NCI-H2029 (cell line): ENCODE results near the gene CTCFL.
A peak's percentile ranks its signal among the peaks of the same experiment; 100 is the strongest.

Experiments used
- DNase-seq: peaks from one replicate; lab custom pipeline; 2025; lab: John Stamatoyannopoulos, UW

CTCFL gene, protein sequence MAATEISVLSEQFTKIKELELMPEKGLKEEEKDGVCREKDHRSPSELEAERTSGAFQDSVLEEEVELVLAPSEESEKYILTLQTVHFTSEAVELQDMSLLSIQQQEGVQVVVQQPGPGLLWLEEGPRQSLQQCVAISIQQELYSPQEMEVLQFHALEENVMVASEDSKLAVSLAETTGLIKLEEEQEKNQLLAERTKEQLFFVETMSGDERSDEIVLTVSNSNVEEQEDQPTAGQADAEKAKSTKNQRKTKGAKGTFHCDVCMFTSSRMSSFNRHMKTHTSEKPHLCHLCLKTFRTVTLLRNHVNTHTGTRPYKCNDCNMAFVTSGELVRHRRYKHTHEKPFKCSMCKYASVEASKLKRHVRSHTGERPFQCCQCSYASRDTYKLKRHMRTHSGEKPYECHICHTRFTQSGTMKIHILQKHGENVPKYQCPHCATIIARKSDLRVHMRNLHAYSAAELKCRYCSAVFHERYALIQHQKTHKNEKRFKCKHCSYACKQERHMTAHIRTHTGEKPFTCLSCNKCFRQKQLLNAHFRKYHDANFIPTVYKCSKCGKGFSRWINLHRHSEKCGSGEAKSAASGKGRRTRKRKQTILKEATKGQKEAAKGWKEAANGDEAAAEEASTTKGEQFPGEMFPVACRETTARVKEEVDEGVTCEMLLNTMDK

DNA sequence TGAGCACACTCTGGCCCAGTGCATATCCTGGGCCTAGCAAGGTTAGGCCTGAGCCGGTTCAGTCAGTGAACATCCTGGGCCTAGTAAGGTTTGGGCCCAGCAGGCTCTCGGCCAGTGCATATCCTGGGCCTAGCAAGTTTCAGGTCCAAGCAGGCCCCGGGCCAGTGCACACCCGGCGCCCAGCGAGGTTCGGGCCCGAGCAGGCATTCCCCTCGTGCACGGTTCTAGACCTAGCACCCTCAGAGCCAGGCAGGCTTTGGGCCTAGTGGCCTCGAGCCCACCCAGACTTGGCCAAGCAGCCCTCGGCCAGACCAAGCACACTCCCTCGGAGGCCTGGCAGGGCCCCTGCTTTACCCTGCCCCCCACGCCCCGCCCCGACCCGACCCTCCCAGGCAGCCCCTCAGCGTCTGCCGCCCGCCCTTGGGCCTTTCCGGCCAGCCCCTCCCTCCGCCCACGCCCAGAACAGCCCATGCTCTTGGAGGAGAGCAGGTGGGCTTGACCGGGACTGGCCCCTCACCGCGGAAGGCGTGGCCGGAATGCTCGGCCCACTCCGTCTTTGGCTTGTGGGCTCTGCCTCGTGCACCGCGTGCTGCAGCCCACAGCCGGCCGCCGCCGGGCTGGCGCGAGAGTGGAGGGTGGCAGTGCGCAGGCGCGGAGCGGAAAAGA, at the start of gene CTCFL:
Gene CTCFL (minus strand): TSS at position 630 of the 666 bp plus-strand sequence. CDS start 935 bp downstream, outside the sequence.
- DNase-seq = no peak

DNA sequence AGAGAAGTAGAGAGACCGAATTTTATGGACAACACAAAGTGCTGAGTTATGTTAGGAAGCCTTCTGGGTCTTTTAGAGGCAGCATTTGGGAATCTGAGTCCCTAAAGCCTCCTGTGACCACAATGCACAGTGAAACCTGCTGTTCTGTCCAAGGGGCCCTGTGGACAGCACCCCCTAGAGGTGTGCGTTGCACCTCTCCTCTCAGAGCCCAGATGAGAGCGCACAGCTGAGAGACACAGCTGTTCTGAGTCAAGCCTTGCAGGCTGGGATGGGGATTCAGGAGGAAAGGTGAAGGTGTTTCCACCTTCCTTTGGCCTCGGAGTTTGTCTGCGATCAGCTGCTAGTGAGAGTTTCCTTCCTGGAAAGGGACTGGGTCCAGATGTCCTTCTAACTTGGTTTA, 49.0 kb upstream of the CTCFL start:
- peak; percentile 3 for DNase-seq

DNA sequence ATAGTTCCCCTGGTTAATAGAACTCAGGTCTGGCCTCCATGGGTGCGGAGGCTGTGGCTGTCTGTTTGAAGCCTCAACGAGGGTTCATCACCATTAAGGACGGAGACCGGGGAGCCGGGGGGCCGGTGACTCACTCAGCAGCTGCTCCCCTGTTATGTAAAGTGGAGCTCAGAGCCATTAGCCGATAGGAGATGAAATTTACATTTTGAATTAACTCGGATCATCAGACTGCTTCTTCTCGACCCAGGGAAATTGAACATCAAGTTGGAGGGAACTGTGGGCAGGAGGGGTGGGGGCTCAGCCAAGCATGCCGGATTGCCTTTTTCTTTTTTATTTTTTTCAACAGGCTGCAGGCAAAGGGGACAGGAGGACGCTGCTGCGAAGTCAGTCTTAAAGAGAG, 48.3 kb upstream of the CTCFL start:
- DNase-seq = no peak

DNA sequence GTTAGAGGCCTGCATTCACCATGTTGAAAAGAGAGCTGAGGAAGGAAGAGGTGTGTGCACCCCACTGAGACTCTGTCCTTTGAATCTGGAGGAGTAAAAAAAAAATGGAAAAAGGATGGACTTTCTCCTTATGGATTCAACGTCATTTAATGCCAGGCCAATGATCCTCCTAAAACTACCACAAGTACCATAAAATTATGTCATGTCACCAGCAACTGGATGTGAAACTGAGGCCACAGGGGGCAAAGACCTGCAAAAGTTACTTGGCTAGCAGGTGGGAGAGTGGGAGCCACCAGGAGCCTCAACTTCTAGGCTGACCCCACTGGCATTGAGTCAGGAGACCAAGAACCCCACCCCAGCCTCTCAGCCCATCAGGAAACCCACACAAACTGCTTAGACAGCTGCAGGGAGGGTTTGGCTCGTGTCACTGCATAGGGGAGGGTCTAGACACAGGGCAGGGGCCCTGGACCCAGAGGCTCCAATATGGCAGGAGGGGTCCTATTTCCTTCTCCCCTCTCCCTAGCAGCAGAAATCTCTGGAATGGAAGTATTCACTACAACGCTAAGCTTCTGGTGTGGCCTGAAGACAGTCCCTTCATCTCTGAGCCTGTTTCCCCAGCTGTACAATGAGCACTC, 47.0 kb upstream of the CTCFL start:
- DNase-seq = no peak

DNA sequence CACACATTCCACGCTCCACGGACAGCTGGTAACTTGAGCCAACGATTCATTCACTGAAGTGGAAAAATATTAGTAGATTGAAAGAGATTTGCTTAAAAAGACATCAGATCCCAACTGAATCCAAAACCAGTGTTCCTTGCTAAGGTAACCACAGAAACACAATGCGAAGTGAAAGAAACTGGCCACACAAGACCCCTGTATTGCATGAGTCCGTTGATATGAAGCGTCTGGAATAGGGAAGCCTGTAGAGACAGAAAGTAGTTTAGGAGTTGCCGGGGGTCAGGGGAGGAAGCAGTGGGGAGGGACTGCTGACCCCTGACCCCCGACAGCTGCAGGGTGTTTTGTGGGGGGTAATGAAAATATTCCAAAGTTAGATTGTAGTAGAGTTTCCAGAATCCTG, 46.0 kb upstream of the CTCFL start:
- DNase-seq = no peak

DNA sequence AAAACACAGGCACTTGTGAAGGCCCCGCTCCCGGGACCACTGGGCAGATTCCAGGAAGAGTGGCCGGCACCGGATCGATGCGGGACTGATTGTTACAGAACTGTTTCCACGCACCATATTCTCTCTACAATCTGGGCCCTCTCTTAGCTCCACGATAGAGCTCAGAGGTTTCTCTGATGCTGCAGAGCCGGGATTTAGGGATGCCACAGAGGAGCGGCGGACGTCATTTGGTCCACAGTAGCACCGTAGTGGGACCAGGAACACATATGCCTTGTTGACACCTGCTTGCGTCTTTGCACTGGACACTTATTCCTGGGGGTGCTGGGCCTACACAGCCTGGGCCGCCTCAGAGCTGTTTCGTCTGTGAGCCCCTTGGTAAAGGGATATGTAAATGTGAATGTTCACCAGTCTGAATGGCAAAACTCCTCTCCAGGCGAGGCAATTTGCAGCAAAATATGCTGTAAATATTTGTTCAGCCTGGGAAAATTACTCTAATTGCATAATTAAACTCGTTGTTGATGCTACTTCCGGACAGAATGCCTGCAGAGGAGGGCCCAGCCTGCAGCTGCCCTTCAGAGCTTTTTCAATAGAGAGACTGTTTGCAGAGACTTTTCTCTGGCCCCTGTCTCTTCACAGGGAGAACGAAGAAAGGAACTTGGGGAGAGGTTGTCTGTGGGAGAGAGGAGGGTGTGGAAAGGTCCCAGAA, 45.4 kb upstream of the CTCFL start:
- peak; percentile 23 for DNase-seq

DNA sequence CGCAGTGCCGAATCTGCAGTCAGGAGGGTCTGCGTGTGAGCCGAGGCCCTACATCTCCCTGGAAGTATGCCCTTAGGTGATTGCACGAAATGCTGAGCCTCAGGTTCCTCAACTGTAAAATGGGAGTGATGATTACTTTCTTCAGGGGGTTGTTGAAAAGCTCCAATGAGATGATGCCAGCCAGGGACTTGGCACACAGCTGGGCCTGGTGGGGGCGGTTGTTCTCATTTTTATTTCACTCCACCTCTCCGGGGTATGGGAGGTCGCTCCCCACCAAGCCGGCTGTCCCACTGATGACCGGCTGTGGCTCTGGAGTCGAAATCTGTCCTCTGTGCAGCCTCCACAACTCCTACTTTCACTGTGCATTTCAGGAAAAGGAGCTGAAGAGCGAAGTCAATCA, 44.0 kb upstream of the CTCFL start:
- DNase-seq = no peak

DNA sequence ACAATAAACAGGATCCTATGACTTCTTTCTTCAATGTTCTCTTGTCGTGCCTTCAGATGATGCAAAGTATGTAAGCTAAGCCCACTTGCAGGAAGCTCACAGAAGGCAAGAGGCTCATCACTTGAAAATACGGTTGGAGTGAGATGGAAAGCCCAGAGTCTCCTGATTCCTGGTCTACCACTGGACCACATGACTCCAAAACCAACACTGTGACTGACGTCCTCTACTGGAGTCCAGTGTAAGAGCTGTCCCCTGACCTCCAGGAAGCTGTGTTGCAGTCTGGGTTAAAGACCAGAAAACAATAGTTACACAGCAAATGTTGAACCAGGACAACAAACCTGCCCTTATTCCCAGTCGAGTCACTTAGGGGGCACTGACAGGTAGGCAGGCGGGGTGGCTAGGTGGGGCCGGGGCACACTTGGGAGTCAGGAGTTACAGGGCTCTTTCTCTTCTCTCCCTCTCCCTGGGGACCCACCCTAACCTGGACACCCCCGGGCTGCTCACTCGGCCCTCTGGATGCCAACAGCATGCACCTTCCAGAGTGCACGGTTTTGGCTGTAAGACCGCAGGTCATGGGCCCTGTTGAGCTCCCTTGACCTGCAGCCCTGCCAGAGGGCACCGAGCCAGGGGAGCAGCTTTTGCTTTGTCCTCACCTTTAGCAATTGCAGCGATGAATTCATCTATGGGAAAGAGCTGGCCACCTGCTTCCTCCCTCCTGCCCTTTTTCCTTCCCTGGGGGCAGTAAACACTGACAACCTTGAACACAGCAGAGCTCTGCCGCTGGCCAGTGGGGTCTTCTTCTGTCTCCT, 43.4 kb upstream of the CTCFL start:
- DNase-seq = no peak

DNA sequence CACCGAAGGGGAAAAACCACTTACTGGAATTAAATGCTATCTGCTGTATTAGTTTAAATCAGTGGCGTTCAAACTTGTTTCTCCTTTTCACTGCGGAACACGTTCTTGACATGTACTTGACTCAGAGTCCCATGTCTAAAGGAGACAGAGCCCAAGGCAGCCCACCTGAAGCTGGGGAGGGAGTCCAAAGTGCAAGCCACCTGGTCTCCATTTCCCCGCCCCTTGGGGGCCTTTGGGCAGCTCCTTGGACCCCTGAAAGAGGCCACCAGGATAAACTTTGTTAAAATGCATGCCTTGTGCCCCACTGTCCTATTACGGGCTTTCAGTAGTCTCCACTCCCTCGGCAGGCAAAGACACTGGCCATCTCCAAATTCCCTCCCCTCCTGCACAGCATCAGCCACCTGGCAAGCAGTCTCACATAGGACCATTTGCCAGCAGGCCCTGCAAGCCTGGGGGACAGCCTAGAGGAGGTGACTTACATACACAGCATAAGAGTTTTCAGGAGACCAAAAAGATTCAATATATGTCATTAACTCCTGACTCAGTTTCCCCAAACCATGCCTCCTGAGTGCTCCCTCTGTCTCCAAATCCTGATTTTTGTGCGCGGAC, 42.6 kb upstream of the CTCFL start:
- no peak for DNase-seq

DNA sequence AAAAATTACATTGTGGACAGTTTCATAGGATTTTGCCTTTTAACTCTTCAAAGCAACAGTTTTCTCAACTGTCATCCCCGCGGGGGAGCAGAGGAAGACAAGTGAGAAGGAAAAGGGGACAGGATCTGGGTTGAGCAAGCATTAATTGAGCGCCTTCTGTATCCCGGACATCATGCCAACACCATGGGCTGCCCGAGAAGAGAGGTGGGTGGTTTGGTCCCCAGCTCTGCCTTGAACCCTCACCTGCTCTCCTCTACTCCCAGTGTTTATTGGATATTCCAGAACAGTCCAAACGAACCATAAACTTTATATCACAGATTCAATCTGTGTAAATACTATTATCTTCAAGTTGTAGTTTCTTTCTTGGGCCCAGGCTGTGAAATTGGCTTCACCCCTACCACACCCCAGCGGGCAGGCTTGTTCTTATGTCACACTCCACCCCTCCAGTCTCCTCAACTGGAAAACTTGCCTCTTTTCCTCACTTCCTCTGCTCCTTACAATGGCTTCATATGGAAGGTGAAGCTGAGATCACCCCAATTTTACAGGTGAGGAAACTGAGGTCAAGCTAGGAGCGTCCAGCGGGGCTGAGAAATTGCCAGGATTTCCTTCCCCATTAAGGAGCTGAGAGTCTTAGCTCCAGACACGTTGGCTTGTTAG, 42.0 kb upstream of the CTCFL start:
- DNase-seq = no peak

DNA sequence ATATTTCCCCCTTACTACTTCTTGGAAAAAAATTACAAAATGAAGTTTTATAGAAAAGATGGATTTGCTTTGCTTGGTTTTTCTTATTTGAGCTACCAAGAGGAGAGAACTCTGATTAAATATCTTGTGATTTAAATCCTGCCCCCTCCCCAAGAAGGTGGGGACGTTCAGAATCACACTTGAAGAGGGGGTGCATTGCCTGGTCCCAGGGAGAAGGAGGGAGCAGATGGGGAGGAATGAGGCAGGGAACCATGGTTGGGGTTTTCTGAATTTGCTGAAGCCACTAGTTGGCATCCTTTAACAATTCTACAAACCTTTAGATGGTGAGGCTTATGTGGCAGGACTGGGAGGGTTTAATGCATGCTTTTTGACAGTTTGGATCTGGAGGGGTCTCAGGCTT, 41.5 kb upstream of the CTCFL start:
- no peak for DNase-seq

DNA sequence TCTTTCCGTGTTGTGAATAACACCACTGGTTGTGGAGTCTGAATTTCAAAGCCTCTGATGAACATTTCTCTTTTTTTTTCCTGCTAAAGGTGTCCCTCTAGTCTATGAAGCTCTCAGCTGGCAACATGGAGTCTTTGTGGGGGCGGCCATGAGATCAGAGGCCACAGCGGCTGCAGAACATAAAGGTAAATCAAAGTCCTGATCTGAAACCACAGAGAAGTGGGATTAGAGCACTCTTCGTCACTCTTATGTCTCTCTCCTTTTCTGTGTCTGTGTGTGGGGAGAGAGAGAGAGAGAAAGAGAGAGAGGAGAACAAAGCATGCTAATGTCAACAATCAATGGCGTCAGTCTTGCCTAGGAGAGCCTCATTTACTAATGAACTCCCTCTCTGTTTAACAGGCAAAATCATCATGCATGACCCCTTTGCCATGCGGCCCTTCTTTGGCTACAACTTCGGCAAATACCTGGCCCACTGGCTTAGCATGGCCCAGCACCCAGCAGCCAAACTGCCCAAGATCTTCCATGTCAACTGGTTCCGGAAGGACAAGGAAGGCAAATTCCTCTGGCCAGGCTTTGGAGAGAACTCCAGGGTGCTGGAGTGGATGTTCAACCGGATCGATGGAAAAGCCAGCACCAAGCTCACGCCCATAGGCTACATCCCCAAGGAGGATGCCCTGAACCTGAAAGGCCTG, 40.2 kb upstream of the CTCFL start:
- DNase-seq = no peak

DNA sequence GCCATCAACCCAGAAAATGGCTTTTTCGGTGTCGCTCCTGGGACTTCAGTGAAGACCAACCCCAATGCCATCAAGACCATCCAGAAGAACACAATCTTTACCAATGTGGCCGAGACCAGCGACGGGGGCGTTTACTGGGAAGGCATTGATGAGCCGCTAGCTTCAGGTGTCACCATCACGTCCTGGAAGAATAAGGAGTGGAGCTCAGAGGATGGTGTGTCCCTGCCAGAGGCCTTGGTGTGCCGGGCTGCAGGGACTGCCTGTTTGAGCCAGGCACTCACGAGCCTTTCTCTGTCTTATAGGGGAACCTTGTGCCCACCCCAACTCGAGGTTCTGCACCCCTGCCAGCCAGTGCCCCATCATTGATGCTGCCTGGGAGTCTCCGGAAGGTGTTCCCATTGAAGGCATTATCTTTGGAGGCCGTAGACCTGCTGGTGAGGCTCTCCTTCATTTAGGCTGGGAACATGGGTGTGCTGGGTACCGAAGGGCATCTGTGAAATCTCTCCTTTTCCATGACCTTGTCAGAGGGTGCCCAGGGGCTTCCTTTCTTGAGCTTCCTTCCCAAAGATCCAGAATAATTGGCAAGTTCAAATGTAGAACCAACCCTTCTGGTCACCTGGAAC, 39.4 kb upstream of the CTCFL start:
- DNase-seq = no peak

DNA sequence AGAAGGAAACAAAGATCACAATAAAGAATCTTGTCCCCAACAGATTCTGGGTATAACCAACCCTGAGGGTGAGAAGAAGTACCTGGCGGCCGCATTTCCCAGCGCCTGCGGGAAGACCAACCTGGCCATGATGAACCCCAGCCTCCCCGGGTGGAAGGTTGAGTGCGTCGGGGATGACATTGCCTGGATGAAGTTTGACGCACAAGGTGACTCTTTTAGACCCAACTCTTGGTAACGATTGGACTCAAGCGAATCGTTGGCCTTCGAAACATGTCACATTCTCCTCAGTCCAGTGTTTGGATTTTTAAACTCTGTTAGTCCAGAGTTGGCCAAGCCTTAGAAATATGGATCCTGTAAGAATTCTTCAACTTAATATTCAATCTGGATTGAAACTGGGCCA, 38.6 kb upstream of the CTCFL start:
- DNase-seq = no peak

DNA sequence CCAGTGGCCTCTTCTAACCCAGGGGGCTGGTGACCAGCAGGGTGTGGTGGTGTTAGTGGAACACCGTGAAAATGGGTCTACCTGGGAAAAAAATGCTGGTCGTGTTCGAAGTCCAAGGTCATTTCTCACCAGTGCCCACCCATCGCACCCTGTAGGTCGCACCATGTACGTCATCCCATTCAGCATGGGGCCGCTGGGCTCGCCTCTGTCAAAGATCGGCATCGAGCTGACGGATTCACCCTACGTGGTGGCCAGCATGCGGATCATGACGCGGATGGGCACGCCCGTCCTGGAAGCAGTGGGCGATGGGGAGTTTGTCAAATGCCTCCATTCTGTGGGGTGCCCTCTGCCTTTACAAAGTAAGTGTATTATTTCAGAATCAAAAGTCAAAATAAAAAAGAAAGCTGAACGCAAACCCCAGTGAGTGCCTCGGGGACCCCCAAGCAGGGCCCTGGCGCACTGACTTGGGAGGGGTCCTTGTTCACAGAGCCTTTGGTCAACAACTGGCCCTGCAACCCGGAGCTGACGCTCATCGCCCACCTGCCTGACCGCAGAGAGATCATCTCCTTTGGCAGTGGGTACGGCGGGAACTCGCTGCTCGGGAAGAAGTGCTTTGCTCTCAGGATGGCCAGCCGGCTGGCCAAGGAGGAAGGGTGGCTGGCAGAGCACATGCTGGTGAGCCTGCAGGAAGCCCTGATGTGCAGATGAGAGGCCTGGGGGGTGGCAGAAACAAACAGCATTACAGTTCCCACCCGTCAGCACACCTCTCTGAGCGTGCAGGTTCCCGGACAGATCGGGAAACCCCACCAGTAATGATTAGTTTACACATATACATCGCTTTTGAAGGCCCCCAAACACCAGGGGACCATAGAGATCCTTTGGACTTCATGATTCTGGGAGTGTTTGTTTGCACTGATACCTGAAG, 37.9 kb upstream of the CTCFL start:
- no peak for DNase-seq

DNA sequence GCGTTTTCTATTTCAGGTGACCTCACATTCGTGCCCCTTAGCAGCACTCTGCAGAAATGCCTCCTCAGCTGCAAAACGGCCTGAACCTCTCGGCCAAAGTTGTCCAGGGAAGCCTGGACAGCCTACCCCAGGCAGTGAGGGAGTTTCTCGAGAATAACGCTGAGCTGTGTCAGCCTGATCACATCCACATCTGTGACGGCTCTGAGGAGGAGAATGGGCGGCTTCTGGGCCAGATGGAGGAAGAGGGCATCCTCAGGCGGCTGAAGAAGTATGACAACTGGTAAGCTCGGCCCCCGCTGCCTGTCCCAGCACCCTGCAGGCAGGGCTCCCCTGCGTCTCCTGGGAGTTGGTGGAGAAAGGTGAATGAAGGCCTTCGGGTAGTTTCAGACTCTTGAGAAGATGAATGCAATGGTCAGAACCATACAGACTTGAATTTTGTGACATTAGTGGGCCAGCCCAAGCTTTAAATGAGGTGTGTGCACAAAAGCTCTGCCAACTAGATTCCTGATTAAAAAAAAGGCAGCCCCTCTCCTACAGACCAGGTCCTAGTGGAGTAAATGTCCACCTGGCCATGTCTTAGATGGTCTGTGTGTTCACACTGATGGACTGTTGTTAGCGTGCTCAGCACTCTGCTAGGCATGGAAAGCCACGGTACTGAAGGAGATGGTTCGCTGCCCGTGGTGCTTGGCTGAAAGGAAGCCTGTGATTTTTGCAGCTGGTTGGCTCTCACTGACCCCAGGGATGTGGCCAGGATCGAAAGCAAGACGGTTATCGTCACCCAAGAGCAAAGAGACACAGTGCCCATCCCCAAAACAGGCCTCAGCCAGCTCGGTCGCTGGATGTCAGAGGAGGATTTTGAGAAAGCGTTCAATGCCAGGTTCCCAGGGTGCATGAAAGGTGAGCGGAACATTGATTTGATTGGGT, 36.7 kb upstream of the CTCFL start:
- DNase-seq = no peak
